H1 (cell line): Measurements from ENCODE around the gene SPOCK1. TPM values are rescaled to one million over a fixed set of nuclear protein-coding genes. Genes with fewer than 3 reads are reported as not detected.

Experiments
- CTCF ChIA-PET: fragments of 300-600 bp; sonication (Branson Sonifier 250); formaldehyde crosslinking; loops from one replicate; lab custom pipeline; 2021; ENCODE audit not compliant: partially characterized antibody; lab: Charles Lee
- POLR2A ChIA-PET: fragments of 300-600 bp; sonication (Branson Sonifier 250); formaldehyde crosslinking; loops from one replicate; lab custom pipeline; 2021; ENCODE audit warnings: inconsistent platforms; ENCODE audit not compliant: partially characterized antibody; lab: Charles Lee
- DNase-seq, 2 experiments: peaks; one replicate each; pipeline versions ENCODE4 v3.0.0 to v3.0.0-alpha.2; 2010 to 2022; ENCODE audit warnings: low spot score in 2 of 2, low read depth in 1 of 2, mixed read lengths in 1 of 2
- FAIRE-seq: peaks from 2 replicates; lab custom pipeline; 2011; peaks lifted over from hg19 to GRCh38; lab: Jason Lieb, UNC
- H2AFZ ChIP-seq: 2 replicates; pipeline ENCODE4 v1.8.1; 2012; ENCODE audit warnings: low read length, inconsistent platforms
- H2AK5ac ChIP-seq: 2 replicates; pipeline ENCODE4 v1.6.1; 2013; ENCODE audit warnings: low read depth, low read length
- H2BK120ac ChIP-seq: replicated peaks from 2 replicates; pipeline ENCODE3; 2013; ENCODE audit warnings: low read depth, low read length, inconsistent platforms
- H2BK12ac ChIP-seq: 2 replicates; pipeline ENCODE4 v1.6.1; 2013; ENCODE audit warnings: low read depth, low read length
- H2BK15ac ChIP-seq: 2 replicates; pipeline ENCODE4 v1.6.1; 2013; ENCODE audit warnings: low read length
- H2BK20ac ChIP-seq: 2 replicates; pipeline ENCODE4 v1.6.1; 2013; ENCODE audit warnings: low read length
- H2BK5ac ChIP-seq: 2 replicates; pipeline ENCODE4 v1.6.1; 2013; ENCODE audit warnings: low read depth, low read length
- H3K14ac ChIP-seq: 2 replicates; pipeline ENCODE4 v1.6.1; 2013; ENCODE audit warnings: inconsistent platforms; ENCODE audit not compliant: insufficient read length
- H3K18ac ChIP-seq: 2 replicates; pipeline ENCODE4 v1.6.1; 2013; ENCODE audit warnings: low read length; ENCODE audit errors: extremely low read depth
- H3K23ac ChIP-seq: 2 replicates; pipeline ENCODE4 v1.6.1; 2013; ENCODE audit warnings: inconsistent platforms; ENCODE audit not compliant: insufficient read length
- H3K23me2 ChIP-seq: 2 replicates; pipeline ENCODE4 v1.6.1; 2013; ENCODE audit warnings: low read depth, low read length
- H3K27ac ChIP-seq: 2 replicates; pipeline ENCODE4 v1.6.1; 2011; ENCODE audit warnings: low read depth, low read length, inconsistent platforms
- H3K27me3 ChIP-seq, 4 experiments: replicated peaks in 1 of 4; 1 replicate in 1 of 4; 2 replicates in 3 of 4; pipeline versions ENCODE4 v1.6.1 to v1.8.1; 2011 to 2013; ENCODE audit warnings: low read length in 3 of 4, mild to moderate bottlenecking in 3 of 4, inconsistent platforms in 2 of 4, mixed read lengths in 2 of 4, moderate library complexity in 1 of 4; ENCODE audit not compliant: control insufficient read depth in 3 of 4, insufficient read depth in 3 of 4; ENCODE audit errors: extremely low read depth in 1 of 4
- H3K36me3 ChIP-seq, 4 experiments: 2 replicates each; pipeline versions ENCODE4 v1.6.1 to v1.8.1; 2011 to 2013; ENCODE audit warnings: mild to moderate bottlenecking in 4 of 4, low read length in 3 of 4, moderate library complexity in 2 of 4, control low read depth in 1 of 4, inconsistent platforms in 1 of 4; ENCODE audit not compliant: insufficient read depth in 4 of 4, control insufficient read depth in 2 of 4
- H3K4ac ChIP-seq: replicated peaks from 2 replicates; pipeline ENCODE3; 2013; ENCODE audit warnings: low read length, low read depth, mixed read lengths, inconsistent platforms; ENCODE audit not compliant: insufficient read length
- H3K4me1 ChIP-seq, 4 experiments: replicated peaks in 1 of 4; 1 replicate in 1 of 4; 2 replicates in 3 of 4; pipeline versions ENCODE4 v1.6.1 to v1.8.1; 2011 to 2013; ENCODE audit warnings: low read length in 3 of 4, inconsistent platforms in 2 of 4, mixed read lengths in 1 of 4; ENCODE audit not compliant: insufficient read depth in 4 of 4, control insufficient read depth in 3 of 4
- H3K4me2 ChIP-seq, 2 experiments: 2 replicates each; pipeline versions ENCODE4 v1.6.1 to v1.8.1; 2011 to 2013; ENCODE audit warnings: low read depth in 2 of 2, low read length in 2 of 2, control low read depth in 1 of 2, inconsistent platforms in 1 of 2, mild to moderate bottlenecking in 1 of 2; ENCODE audit not compliant: insufficient read depth in 1 of 2
- H3K4me3 ChIP-seq, 4 experiments: fragments of 200-600, 300-600 bp in 1 of 4; sonication (generic), shearing (Covaris generic), sonication (Bioruptor Twin) in 1 of 4; 2 replicates each; pipeline versions ENCODE4 v1.5.1 to v1.8.1; 2011 to 2016; ENCODE audit warnings: low read length in 4 of 4, low read depth in 3 of 4, control low read depth in 2 of 4, inconsistent platforms in 2 of 4, mild to moderate bottlenecking in 2 of 4, mixed read lengths in 1 of 4, moderate library complexity in 1 of 4; ENCODE audit not compliant: insufficient read depth in 2 of 4; ENCODE audit errors: extremely low read depth in 1 of 4
- H3K56ac ChIP-seq: replicated peaks from 2 replicates; pipeline ENCODE3; 2013; ENCODE audit warnings: low read depth, mild to moderate bottlenecking, mixed read lengths, low read length, inconsistent platforms; ENCODE audit not compliant: insufficient read length
- H3K79me1 ChIP-seq: 2 replicates; pipeline ENCODE4 v1.6.1; 2013; ENCODE audit warnings: low read depth, low read length, control low read depth
- H3K79me2 ChIP-seq, 2 experiments: 2 replicates each; pipeline versions ENCODE4 v1.6.1 to v1.8.1; 2012 to 2013; ENCODE audit warnings: low read length in 2 of 2, mild to moderate bottlenecking in 2 of 2, inconsistent platforms in 1 of 2; ENCODE audit not compliant: insufficient read depth in 2 of 2, control insufficient read depth in 1 of 2
- H3K9ac ChIP-seq, 4 experiments: replicated peaks in 1 of 4; 1 replicate in 1 of 4; 2 replicates in 3 of 4; pipeline versions ENCODE4 v1.6.1 to v1.8.1; 2011 to 2013; ENCODE audit warnings: low read depth in 3 of 4, low read length in 3 of 4, control low read depth in 2 of 4, mild to moderate bottlenecking in 2 of 4, moderate library complexity in 2 of 4, inconsistent platforms in 1 of 4; ENCODE audit errors: extremely low read depth in 1 of 4
- H3K9me3 ChIP-seq, 2 experiments: 2 replicates each; pipeline versions ENCODE4 v1.6.1 to v1.8.1; 2012 to 2013; ENCODE audit warnings: mild to moderate bottlenecking in 2 of 2, moderate library complexity in 2 of 2, control low read depth in 1 of 2, inconsistent platforms in 1 of 2, low read depth in 1 of 2, low read length in 1 of 2, mixed read lengths in 1 of 2; ENCODE audit not compliant: insufficient read depth in 2 of 2
- H4K20me1 ChIP-seq, 2 experiments: replicated peaks in 1 of 2; 2 replicates each; pipeline versions ENCODE3 to v1.8.1; 2011 to 2013; ENCODE audit warnings: inconsistent platforms in 2 of 2, low read length in 2 of 2, mild to moderate bottlenecking in 1 of 2; ENCODE audit not compliant: insufficient read depth in 2 of 2, control insufficient read depth in 1 of 2
- H4K5ac ChIP-seq: 2 replicates; pipeline ENCODE4 v1.6.1; 2013; ENCODE audit warnings: low read length, low read depth, mixed read lengths, inconsistent platforms; ENCODE audit not compliant: insufficient read length
- H4K8ac ChIP-seq: 2 replicates; pipeline ENCODE4 v1.8.0; 2013; ENCODE audit warnings: mild to moderate bottlenecking, moderate library complexity, low read length, inconsistent platforms; ENCODE audit not compliant: insufficient read depth; ENCODE audit errors: extremely low read depth
- H4K91ac ChIP-seq: replicated peaks from 2 replicates; pipeline ENCODE3; 2013; ENCODE audit warnings: low read length, mixed read lengths, inconsistent platforms; ENCODE audit not compliant: insufficient read length
- BRCA1 ChIP-seq: IDR thresholded peaks from 2 replicates; pipeline ENCODE4 v1.6.1; 2012; ENCODE audit warnings: low read depth, low read length, improper control_type of control experiment
- CHD2 ChIP-seq: IDR thresholded peaks from 2 replicates; pipeline ENCODE4 v1.6.1; 2012; ENCODE audit warnings: low read length, improper control_type of control experiment
- GABPA ChIP-seq: IDR thresholded peaks from 2 replicates; pipeline ENCODE4 v1.6.1; 2011; ENCODE audit warnings: mild to moderate bottlenecking, low read length, moderate library complexity, borderline replicate concordance; ENCODE audit not compliant: insufficient read depth
- JUND ChIP-seq: IDR thresholded peaks from 2 replicates; pipeline ENCODE4 v1.6.1; 2011; ENCODE audit warnings: mild to moderate bottlenecking, improper control_type of control experiment, low read length
- MAX ChIP-seq: IDR thresholded peaks from 2 replicates; pipeline ENCODE4 v1.6.1; 2012; ENCODE audit warnings: inconsistent platforms
- POLR2A ChIP-seq, 2 experiments: IDR thresholded peaks; 1 replicate in 1 of 2; 2 replicates in 1 of 2; pipeline ENCODE4 v1.6.1; 2011; ENCODE audit warnings: low read depth in 2 of 2, low read length in 2 of 2, mild to moderate bottlenecking in 2 of 2; ENCODE audit errors: control extremely low read depth in 1 of 2
- POU5F1 ChIP-seq: IDR thresholded peaks from 2 replicates; pipeline ENCODE4 v1.6.1; 2011; ENCODE audit warnings: low read depth, mild to moderate bottlenecking, low read length, moderate library complexity
- RAD21 ChIP-seq, 2 experiments: IDR thresholded peaks in 1 of 2; conservative IDR thresholded peaks in 1 of 2; 2 replicates each; pipeline ENCODE4 v1.6.1; 2011; ENCODE audit warnings: low read depth in 2 of 2, low read length in 2 of 2, improper control_type of control experiment in 1 of 2, inconsistent platforms in 1 of 2, mild to moderate bottlenecking in 1 of 2, moderate library complexity in 1 of 2
- RBBP5 ChIP-seq: IDR thresholded peaks from 2 replicates; pipeline ENCODE4 v1.7.1; 2012; ENCODE audit warnings: low read depth, mild to moderate bottlenecking, inconsistent platforms, low read length, moderate library complexity, borderline replicate concordance
- SAP30 ChIP-seq: fragments of 300-600 bp; sonication (generic); IDR thresholded peaks from 2 replicates; pipeline ENCODE4 v1.7.1; 2012; ENCODE audit warnings: low read length, moderate library complexity, mild to moderate bottlenecking, inconsistent platforms; ENCODE audit not compliant: insufficient read depth, insufficient replicate concordance
- SP1 ChIP-seq: IDR thresholded peaks from 2 replicates; pipeline ENCODE4 v1.6.1; 2011; ENCODE audit warnings: low read depth, low read length
- SP2 ChIP-seq: IDR thresholded peaks from 2 replicates; pipeline ENCODE4 v1.6.1; 2012; ENCODE audit warnings: mild to moderate bottlenecking, low read length, inconsistent platforms
- SP4 ChIP-seq: IDR thresholded peaks from 2 replicates; pipeline ENCODE4 v1.6.1; 2012; ENCODE audit warnings: low read length, inconsistent platforms
- SRF ChIP-seq: IDR thresholded peaks from 2 replicates; pipeline ENCODE4 v1.6.1; 2011; ENCODE audit warnings: mild to moderate bottlenecking, low read depth, low read length, moderate library complexity
- SUZ12 ChIP-seq: fragments of 200-600 bp; sonication (generic); IDR thresholded peaks from 2 replicates; pipeline ENCODE4 v1.6.1; 2012; ENCODE audit warnings: mild to moderate bottlenecking, inconsistent platforms, low read length, moderate library complexity, mixed read lengths
- TEAD4 ChIP-seq: IDR thresholded peaks from 2 replicates; pipeline ENCODE4 v1.6.1; 2012; ENCODE audit warnings: low read depth, low read length, inconsistent platforms, mixed read lengths
- WGBS, 2 experiments: shearing (Covaris generic) in 1 of 2; methylation state at CpG; one replicate each; pipeline versions ENCODE4 v1.1.6 to v1.1.7; 2013 to 2015; ENCODE audit warnings: low lambda C conversion rate in 2 of 2, mixed read lengths in 2 of 2, inconsistent platforms in 1 of 2, low coverage in 1 of 2, missing lambda C conversion rate in 1 of 2; ENCODE audit not compliant: insufficient replicate concordance in 2 of 2, insufficient coverage in 1 of 2, insufficient read length in 1 of 2; ENCODE audit errors: extremely low coverage in 1 of 2, missing lambda C conversion rate in 1 of 2; 5-methylcytosine and 5-hydroxymethylcytosine counted together
- polyA plus RNA-seq, 7 experiments: library from polyadenylated mRNA; depleted of rRNA in 3 of 7; stranded (reverse) in 5 of 7; unstranded in 2 of 7; fragments of >200 nt in 5 of 7; fragments of 200-250 nt in 2 of 7; gene quantifications; 1 replicate in 5 of 7; 2 replicates in 1 of 7; 4 replicates in 1 of 7; pipeline versions ENCODE4 v1.2.1 to v1.2.3, GENCODE V29; 2011 to 2013; ENCODE audit warnings: missing spikeins in 2 of 7, mixed read lengths in 2 of 7
- total RNA-seq: library from RNA; stranded (reverse); fragmentation: NEBNext Ultra II Directional; extraction: Animal tissue kit (Norgen Biotek cat#: 25700); gene quantifications from 2 replicates; pipeline ENCODE4 v1.2.1, GENCODE V29; 2021

SPOCK1 gene
- total and polyA plus RNA-seq, 2 of the 8 experiments (the other 6 are each of a cell fraction or from before 2014, with no cell fraction given), result 6.9 to 18.1 TPM

- Histone ChIP-seq H3K27me3 (no peaks in the 10 kb centered on the region), H2BK20ac (no peak overlapping the region), H4K8ac (no peak overlapping the region), H3K4me2 (no peak overlapping the region), H3K4ac (no peak overlapping the region), H3K23me2 (no peaks in the 10 kb centered on the region), H3K9ac (no peak overlapping the region), H4K5ac (no peak overlapping the region), H2BK15ac (no peak overlapping the region), H4K20me1 (no peaks in the 10 kb centered on the region), H3K79me2 (no peaks in the 10 kb centered on the region), H3K36me3 (no peaks in the 10 kb centered on the region), H2AFZ (no peak overlapping the region), H3K79me1 (no peaks in the 10 kb centered on the region), H4K91ac (no peak overlapping the region), H2BK12ac (no peak overlapping the region), H3K18ac (no peak overlapping the region), H2AK5ac (no peak overlapping the region), H2BK120ac (no peak overlapping the region), H3K56ac (no peak overlapping the region), H3K14ac (no peak overlapping the region), H3K23ac (no peak overlapping the region), H3K27ac (no peak overlapping the region), H2BK5ac (no peak overlapping the region), H3K4me1 (no peaks in the 10 kb centered on the region), H3K9me3 (no peaks in the 10 kb centered on the region), H3K4me3 (no peak overlapping the region)
- ChIA-PET CTCF (interaction anchor here (1.4 kb wide), 1 partner anchor 258 kb away, joined by 3 read pairs; no protein-coding TSS in a partner anchor), POLR2A (no interaction called here)
- WGBS, 2 experiments, result 90% methylated on average over 2 of the region's 4 CpGs; no CpG with 5 or more reads in 1 of the 2 experiments
- FAIRE-seq (no peak), DNase-seq (no peak)
- TF ChIP-seq SP2 (no peak), RAD21 (IDR thresholded peaks at IDR 0.05 in 1 of 2, conservative IDR thresholded peaks at IDR 0.05 in 1 of 2; ENCODE audit: low read depth in 2 of 2, low read length in 2 of 2) (no peak), TEAD4 (no peak), SP4 (no peak), SAP30 (no peak), RBBP5 (no peak), CHD2 (no peak), SP1 (no peak), SUZ12 (no peak), SRF (no peak), POU5F1 (no peak), JUND (no peak), MAX (no peak), GABPA (no peak), POLR2A (IDR thresholded peaks at IDR 0.05; ENCODE audit: control extremely low read depth in 1 of 2, low read depth in 2 of 2, low read length in 2 of 2) (no peak), BRCA1 (no peak)
Measured at GRCh38 chr5:137061382-137061781, 437.7 kb downstream of the SPOCK1 start.
